Panc1 (cell line): Measurements from ENCODE around the gene CEP170. TPM values are rescaled to one million over a fixed set of nuclear protein-coding genes. Genes with fewer than 3 reads are reported as not detected.

Experiments
- ATAC-seq: fragments of 200-7000 bp; cut with Tn5 transposase; 2 replicates; pipeline ENCODE4 v1.9.1; 2020; ENCODE audit warnings: mild to moderate bottlenecking, moderate library complexity
- BruUV-seq: library from RNA; stranded (reverse); fragments of 400-500 nt; replicated peaks from 2 replicates; lab custom pipeline; 2021; lab: Mats Ljungman, UMichigan
- CTCF ChIA-PET: fragments of 300-600 bp; sonication (Branson Sonifier 250); formaldehyde crosslinking; loops from one replicate; lab custom pipeline; 2022; ENCODE audit warnings: antibody characterized with exemption; lab: Charles Lee
- POLR2A ChIA-PET: fragments of 300-600 bp; sonication (Branson Sonifier 250); formaldehyde crosslinking; loops from one replicate; lab custom pipeline; 2022; ENCODE audit warnings: antibody characterized with exemption; lab: Charles Lee
- DNase-seq: peaks from one replicate; pipeline ENCODE4 v3.0.0-alpha.2; 2010; ENCODE audit warnings: low read depth, low spot score
- H3K27ac ChIP-seq: 2 replicates; pipeline ENCODE4 v1.5.1; 2011; ENCODE audit warnings: mild to moderate bottlenecking, low read length, inconsistent platforms
- H3K27me3 ChIP-seq: fragments of 200-500 bp; sonication (Bioruptor generic); 2 replicates; pipeline ENCODE4 v1.6.0; 2014; ENCODE audit warnings: low read length, inconsistent platforms; ENCODE audit not compliant: control insufficient read depth, insufficient read depth
- H3K36me3 ChIP-seq: fragments of 200-500 bp; sonication (Bioruptor generic); 2 replicates; pipeline ENCODE4 v1.5.1; 2014; ENCODE audit warnings: inconsistent platforms, mild to moderate bottlenecking, low read length, moderate library complexity; ENCODE audit not compliant: control insufficient read depth, insufficient read depth
- H3K4me1 ChIP-seq: 2 replicates; pipeline ENCODE4 v1.5.1; 2011; ENCODE audit warnings: inconsistent platforms, mild to moderate bottlenecking, low read length, moderate library complexity; ENCODE audit not compliant: control insufficient read depth, insufficient read depth
- H3K4me3 ChIP-seq, 2 experiments: 2 replicates each; pipeline ENCODE4 v1.5.1; 2011 to 2012; ENCODE audit warnings: low read depth in 2 of 2, low read length in 2 of 2, mild to moderate bottlenecking in 2 of 2, inconsistent platforms in 1 of 2, moderate library complexity in 1 of 2
- H3K9me3 ChIP-seq: fragments of 200-500 bp; sonication (Bioruptor generic); 2 replicates; pipeline ENCODE4 v1.5.1; 2014; ENCODE audit warnings: low read depth, mild to moderate bottlenecking, inconsistent platforms, low read length, moderate library complexity; ENCODE audit not compliant: control insufficient read depth, insufficient read depth
- CTCF ChIP-seq: fragments of 450-650 bp; IDR thresholded peaks from 2 replicates; pipeline ENCODE4 v1.5.1; 2017; ENCODE audit warnings: mild to moderate bottlenecking
- POLR2AphosphoS5 ChIP-seq: IDR thresholded peaks from 2 replicates; pipeline ENCODE4 v1.6.1; 2012; ENCODE audit warnings: mild to moderate bottlenecking, low read depth, low read length, moderate library complexity
- REST ChIP-seq, 2 experiments: IDR thresholded peaks; 2 replicates each; pipeline ENCODE4 v1.6.1; 2011 to 2012; ENCODE audit warnings: low read depth in 2 of 2, control low read depth in 1 of 2, low read length in 1 of 2, mild to moderate bottlenecking in 1 of 2, moderate library complexity in 1 of 2; ENCODE audit not compliant: insufficient read depth in 1 of 2
- SIN3A ChIP-seq: IDR thresholded peaks from 2 replicates; pipeline ENCODE4 v1.6.1; 2012; ENCODE audit warnings: low read depth, mild to moderate bottlenecking, low read length, moderate library complexity, borderline replicate concordance; ENCODE audit not compliant: insufficient read depth
- TCF7L2 ChIP-seq: IDR thresholded peaks from 2 replicates; pipeline ENCODE4 v1.6.1; 2011; ENCODE audit warnings: mild to moderate bottlenecking, low read depth, low read length, inconsistent platforms
- in situ Hi-C: cut with HindIII; loops from 2 replicates; pipeline ENCODE4 v1.10.0; 2016; ENCODE audit warnings: low sequenced_read_pairs, low pct_unique_long_range_greater_than_20kb
- intact Hi-C: fragments of 100-400 bp; cut with micrococcal nuclease; formaldehyde crosslinking; loops from one replicate; pipeline ENCODE4 v1.10.0; 2022; ENCODE audit not compliant: unreplicated experiment
- total RNA-seq: library from RNA; stranded (reverse); gene quantifications from one replicate; pipeline ENCODE4 v1.2.1, GENCODE V29; 2021; ENCODE audit not compliant: unreplicated experiment

Gene CEP170
- total RNA-seq, 1 experiment from 2014 or later, result 89.3 TPM

- Histone ChIP-seq H3K9me3 (no peaks in the 10 kb centered on the region), H3K36me3 (no peaks in the 10 kb centered on the region), H3K27me3 (no peaks in the 10 kb centered on the region), H3K4me1 (no peaks in the 10 kb centered on the region), H3K27ac (no peak overlapping the region), H3K4me3 (no peak overlapping the region)
- intact Hi-C loops (no loop called here), in situ Hi-C loops (no loop called here)
- DNase-seq (no peak), ATAC-seq (no peak)
- ChIA-PET CTCF (interaction anchor here (0.6 kb wide), 1 partner anchor 28 kb away, joined by 6 read pairs; no protein-coding TSS in a partner anchor), POLR2A (no interaction called here)
- TF ChIP-seq CTCF (no peak), TCF7L2 (no peak), POLR2AphosphoS5 (no peak), REST (IDR thresholded peaks at IDR 0.05; ENCODE audit: insufficient read depth in 1 of 2, low read depth in 2 of 2, low read length in 1 of 2) (no peak), SIN3A (no peak)
- BruUV-seq, result no TSS peak
Measured at GRCh38 chr1:243293941-243294722, 39.1 kb upstream of the CEP170 start.

GRCh38 chr1:243292117-243292516, 37.0 kb upstream of the CEP170 start:
- H3K27me3 ChIP-seq, result no peaks in the 10 kb centered on the region
- no peak for DNase-seq
- H3K27ac ChIP-seq, result no peak overlapping the region
- POLR2A ChIA-PET, result no interaction called here
- no peaks in the 10 kb centered on the region for H3K9me3 ChIP-seq
- no peak for ATAC-seq
- in situ Hi-C loops, result no loop called here
- CTCF ChIA-PET, result no interaction called here
- TF ChIP-seq POLR2AphosphoS5 (no peak), REST (IDR thresholded peaks at IDR 0.05; ENCODE audit: insufficient read depth in 1 of 2, low read depth in 2 of 2, low read length in 1 of 2) (no peak), TCF7L2 (no peak), SIN3A (no peak), CTCF (no peak)
- no peak overlapping the region for H3K4me3 ChIP-seq
- no TSS peak for BruUV-seq
- intact Hi-C loops, result no loop called here
- no peaks in the 10 kb centered on the region for H3K4me1 ChIP-seq
- H3K36me3 ChIP-seq, result no peaks in the 10 kb centered on the region
